ENCODE measurements around the gene KCNQ5.

KCNQ5 gene

GRCh38 chr6:72760114-72760793, 138.4 kb downstream of the KCNQ5 start:
- H3K4me3 ChIP-seq (ENCODE audit: low read depth, low read length): no peak overlapping the region
- H3K4me1 ChIP-seq (ENCODE audit: control insufficient read depth, insufficient read depth, low read length): peaks cover 8% of the 10 kb centered on the region; the same call in 1 of the 2 replicates
- TF ChIP-seq ZNF398 (tag by site-specific recombination; IDR thresholded peaks at IDR 0.05): no peak
- no peak for TF ChIP-seq ZNF26 (tag by site-specific recombination; IDR thresholded peaks at IDR 0.05)
- TF ChIP-seq ZNF37A (tag by site-specific recombination; IDR thresholded peaks at IDR 0.05): no peak
- no peak for TF ChIP-seq ZNF19 (tag by site-specific recombination; IDR thresholded peaks at IDR 0.05; ENCODE audit: low read depth)
- TF ChIP-seq KLF1 (tag by site-specific recombination; IDR thresholded peaks at IDR 0.05): no peak
- TF ChIP-seq ZBTB1 (tag by site-specific recombination; IDR thresholded peaks at IDR 0.05): no peak
- TF ChIP-seq ZBTB11 (tag by site-specific recombination; conservative IDR thresholded peaks at IDR 0.05; ENCODE audit: low read depth): no peak
- no peak for TF ChIP-seq KLF17 (tag by site-specific recombination; IDR thresholded peaks at IDR 0.05)
- TF ChIP-seq YY2 (tag by site-specific recombination; IDR thresholded peaks at IDR 0.05): no peak
- TF ChIP-seq ZNF521 (tag by site-specific recombination; IDR thresholded peaks at IDR 0.05): no peak
- TF ChIP-seq ZBTB44 (tag by site-specific recombination; IDR thresholded peaks at IDR 0.05): no peak
- no peak for TF ChIP-seq SP7 (tag by site-specific recombination; IDR thresholded peaks at IDR 0.05)
- TF ChIP-seq ZNF776 (tag by site-specific recombination; IDR thresholded peaks at IDR 0.05; ENCODE audit: borderline replicate concordance): no peak
- TF ChIP-seq ZNF155 (tag by site-specific recombination; IDR thresholded peaks at IDR 0.05): no peak
- TF ChIP-seq ZNF266 (tag by site-specific recombination; IDR thresholded peaks at IDR 0.05; ENCODE audit: low read depth): no peak
- no peak for TF ChIP-seq ZNF76 (tag by site-specific recombination; IDR thresholded peaks at IDR 0.05; ENCODE audit: borderline replicate concordance, low read depth)
- no peak for TF ChIP-seq BCL11A (tag by site-specific recombination; IDR thresholded peaks at IDR 0.05; ENCODE audit: low read depth)
- H3K9me3 ChIP-seq (ENCODE audit: control insufficient read depth, insufficient read depth, low read depth, low read length): no peaks in the 10 kb centered on the region
- CTCF ChIA-PET: interaction anchor here (0.7 kb wide), 1 partner anchor 142 kb away, joined by 4 read pairs; no protein-coding TSS in a partner anchor
- POLR2A ChIA-PET: no interaction called here
- H3K27ac ChIP-seq (ENCODE audit: extremely low read depth, low read depth, low read length): no peak overlapping the region
- H3K36me3 ChIP-seq (ENCODE audit: control insufficient read depth in 2 of 2, insufficient read depth in 1 of 2, low read length in 2 of 2): no peaks in the 10 kb centered on the region

Data from HEK293 (cell line).